ENCODE data around the gene SSBP2.

DNA sequence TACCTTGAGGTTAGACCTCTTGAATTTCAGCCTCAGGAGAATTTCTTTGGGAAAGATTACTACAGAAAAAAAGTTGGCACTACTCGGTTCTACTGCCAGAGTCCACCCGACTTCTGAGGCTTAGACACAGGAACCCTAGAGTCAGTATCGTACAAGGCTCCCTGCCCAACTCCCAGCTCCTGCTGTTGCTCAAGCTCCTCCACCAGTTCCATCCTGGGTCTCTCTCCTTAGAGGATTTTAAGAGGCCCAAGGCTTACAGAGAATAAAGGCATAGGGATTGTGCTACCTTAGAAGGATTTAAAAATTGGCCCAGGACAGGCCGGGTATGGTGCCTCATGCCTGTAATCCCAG is 29.0 kb upstream of the SSBP2 start:
- TF ChIP-seq CTCF (IDR thresholded peaks at IDR 0.05) (no peak), POLR2A (IDR thresholded peaks at IDR 0.05) (no peak)

All from esophagus squamous epithelium (tissue), 4 donors.